HG03039 (cell line): ENCODE measurements around the gene IDE.

ENCODE experiments used
- ATAC-seq: cut with Tn5 transposase; IDR thresholded peaks from one replicate; pipeline ENCODE4 v1.9.1; 2021; ENCODE audit warnings: mild to moderate bottlenecking, moderate library complexity; ENCODE audit not compliant: unreplicated experiment

Gene IDE

GRCh38 chr10:92567952-92568600 is 5.8 kb downstream of the IDE start:
- peak; percentile 54 for ATAC-seq

- no peak for ATAC-seq
Measured at GRCh38 chr10:92562424-92562823, 11.5 kb downstream of the IDE start.

DNA sequence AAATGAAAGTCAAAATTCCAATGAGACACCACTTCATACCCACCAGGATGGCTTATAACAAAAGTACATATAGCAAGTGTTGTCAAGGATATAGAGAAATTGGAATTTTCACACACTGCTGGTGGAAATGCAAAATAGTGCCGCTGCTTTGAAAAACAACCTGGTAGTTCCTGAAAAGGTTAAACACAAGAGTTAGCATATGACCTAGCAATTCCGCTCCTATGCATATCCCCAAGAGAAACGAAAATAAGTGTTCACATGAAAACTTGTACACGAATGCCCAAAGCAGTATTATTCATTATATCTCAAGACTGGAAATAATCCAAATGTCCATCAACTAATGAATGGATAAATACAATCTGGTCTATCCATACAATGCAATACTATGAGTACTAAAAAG is 14.8 kb downstream of the IDE start:
- no peak for ATAC-seq

DNA sequence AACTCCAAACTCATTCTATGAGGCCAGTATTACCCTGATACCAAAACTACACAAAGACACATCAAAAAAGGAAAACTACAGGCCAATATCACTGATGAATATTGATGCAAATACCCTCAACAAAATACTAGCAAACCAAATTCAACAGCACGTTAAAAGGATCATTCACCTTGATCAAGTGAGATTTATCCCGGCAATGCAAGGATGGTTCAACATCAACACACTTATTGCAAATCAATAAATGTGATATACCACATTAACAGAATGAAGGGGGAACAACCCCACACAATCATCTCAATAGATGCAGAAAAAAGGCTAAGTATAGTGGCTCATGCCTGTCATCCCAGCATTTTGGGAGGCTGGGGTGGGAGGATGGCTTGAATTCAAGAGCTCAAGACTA is 19.9 kb downstream of the IDE start:
- no peak for ATAC-seq

- ATAC-seq = no peak
Measured at GRCh38 chr10:92552310-92552709, 21.6 kb downstream of the IDE start.

DNA sequence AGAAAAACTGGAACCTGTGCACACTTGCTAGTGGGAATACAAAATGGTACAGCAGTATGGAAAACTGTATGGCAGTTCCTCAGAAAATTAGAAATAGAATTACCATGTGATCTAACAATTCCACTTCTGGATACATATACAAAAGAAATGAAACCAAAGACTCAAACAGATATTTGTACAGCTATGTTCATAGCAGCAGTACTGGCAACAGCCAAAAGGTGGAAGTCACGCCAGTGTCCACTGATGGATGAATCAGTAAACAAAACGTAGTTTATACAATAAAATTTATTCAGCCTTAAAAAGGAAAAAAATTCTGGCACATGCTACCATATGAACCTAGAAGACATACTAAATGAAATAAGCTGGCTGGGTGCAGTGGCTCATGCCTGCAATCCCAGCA is 23.0 kb downstream of the IDE start:
- ATAC-seq = no peak

- ATAC-seq = no peak
Measured at GRCh38 chr10:92547676-92548075, 26.2 kb downstream of the IDE start.

DNA sequence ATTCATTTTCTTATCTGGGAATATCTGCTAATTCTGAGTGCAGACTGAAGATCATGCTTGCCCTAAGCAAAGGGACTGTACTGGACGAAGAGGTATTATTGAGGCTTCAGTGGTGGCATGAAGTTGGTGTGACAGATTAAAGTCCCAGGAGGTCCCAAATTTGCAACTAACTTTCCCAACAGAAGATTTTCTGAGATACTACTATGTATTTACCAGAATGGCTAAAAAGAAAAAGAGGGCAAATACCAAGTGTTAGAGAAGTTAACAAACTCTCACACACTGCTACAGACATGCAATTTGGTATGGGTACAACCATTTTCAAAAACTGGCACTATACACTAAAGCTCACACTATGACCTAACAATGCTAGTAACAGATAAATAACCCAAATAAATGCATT is 28.3 kb downstream of the IDE start:
- no peak for ATAC-seq

DNA sequence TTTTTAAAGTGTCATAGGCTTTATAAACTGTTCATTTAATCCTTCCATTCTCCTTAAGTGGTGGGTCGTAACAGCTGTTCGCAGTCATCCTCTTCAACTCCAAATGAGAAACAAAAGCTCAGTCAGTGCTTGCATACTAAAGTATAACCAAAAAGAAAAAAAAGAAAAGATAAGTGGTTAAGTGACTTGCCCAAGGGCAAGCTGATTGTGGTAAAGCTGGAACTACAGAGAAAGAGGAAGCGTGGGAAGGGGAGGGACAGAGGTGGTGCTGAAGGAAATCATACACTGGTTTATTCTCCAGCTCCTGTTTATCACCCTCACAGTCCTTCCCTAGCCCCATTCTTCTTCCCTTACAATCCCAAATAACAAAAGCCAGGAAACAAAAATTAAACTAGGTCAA is 29.6 kb downstream of the IDE start:
- ATAC-seq = no peak

GRCh38 chr10:92542458-92542857 is 31.4 kb downstream of the IDE start:
- ATAC-seq = no peak

DNA sequence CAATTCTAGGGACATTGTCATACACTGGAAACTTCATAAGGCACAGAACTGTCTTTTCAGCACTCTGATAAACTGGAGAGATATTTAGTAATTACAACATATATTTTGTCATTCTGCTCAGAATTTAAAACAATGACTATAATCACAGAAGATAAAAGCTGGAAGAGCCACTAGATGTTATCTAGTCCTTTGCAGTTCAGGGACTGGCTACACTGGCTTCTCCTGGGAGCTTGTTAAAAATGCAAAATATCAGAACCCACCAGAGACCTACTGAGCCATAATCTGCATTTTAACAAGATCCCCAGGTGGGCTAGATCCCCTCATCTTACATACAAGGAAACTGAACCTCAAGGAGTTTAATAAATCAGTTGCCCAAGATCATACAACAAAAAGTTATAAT is 32.3 kb downstream of the IDE start:
- ATAC-seq = no peak

GRCh38 chr10:92538231-92538958 is 35.5 kb downstream of the IDE start:
- ATAC-seq = no peak

GRCh38 chr10:92530891-92531535 is 42.9 kb downstream of the IDE start:
- no peak for ATAC-seq

DNA sequence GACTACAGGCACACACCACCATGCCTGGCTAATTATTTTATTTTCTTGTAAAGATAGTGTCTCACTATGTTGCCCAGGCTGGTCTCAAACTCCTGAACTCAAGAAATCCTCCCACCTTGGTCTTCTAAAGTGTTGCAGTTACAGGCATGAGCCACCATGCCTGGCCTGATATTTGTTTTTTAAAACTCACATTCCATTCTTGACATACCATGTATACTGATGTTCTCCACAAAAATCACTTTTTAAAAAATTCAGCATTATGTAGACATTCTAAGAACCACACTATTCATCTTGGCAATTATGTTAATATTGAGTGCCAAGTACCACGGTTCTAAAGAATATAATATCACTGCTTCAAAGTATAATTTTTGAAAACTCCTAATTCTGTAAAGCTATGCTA is 43.5 kb downstream of the IDE start:
- ATAC-seq = no peak

DNA sequence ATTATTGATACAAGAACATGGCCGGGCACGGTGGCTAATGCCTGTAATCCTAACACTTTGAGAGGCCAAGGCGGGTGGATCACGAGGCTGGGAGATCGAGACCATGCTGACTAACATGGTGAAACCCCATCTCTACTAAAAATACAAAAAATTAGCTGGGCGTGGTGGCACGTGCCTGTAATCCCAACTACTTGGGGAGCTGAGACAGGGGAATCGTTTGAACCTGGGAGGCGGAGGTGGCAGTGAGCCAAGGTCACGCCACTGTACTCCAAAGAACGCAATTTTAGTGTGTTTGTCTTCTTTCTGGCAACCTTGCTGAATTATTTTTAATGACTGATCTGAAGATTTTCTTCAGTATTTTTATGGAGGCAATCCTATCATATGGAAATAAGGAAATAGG is 46.2 kb downstream of the IDE start:
- ATAC-seq = no peak

GRCh38 chr10:92523639-92524038 is 50.3 kb downstream of the IDE start:
- no peak for ATAC-seq

- peak; percentile 70 for ATAC-seq
Measured at GRCh38 chr10:92517034-92517655, 56.7 kb downstream of the IDE start.

DNA sequence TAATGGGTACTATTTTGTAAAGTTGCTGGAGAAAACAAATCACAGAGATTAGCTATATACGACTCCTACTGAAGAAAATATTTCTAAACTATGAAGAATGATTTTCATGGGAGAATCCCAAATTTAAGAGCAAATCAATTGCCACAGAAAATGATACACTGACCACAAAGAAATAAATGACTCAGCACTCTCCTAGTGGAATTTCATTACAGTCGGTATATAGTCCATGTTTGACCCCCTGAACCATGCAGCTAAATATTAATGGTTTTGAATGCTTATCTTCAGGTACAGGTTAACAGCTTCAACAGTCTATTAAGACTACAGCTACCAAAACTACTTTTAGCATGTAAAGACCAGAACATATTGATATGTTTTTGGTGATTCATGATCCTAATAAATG is 65.0 kb downstream of the IDE start:
- no peak for ATAC-seq

DNA sequence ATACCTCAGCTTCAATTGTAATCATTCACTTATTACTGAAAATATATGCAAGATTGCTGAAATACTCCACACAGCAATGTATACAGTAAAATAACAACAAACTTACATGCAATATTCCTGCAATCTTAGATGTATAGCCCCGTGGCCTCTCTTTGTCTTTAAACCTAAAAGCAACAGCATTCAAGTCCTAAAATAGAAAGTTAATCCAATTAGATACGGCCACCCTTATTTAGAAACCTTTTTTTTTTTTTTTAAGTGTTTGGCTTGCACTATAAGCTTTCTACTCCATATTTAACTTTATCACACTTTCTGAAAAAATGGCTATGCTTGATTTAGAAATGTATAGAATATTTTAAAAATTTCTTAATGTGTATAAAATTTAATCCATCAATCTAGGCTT is 67.6 kb downstream of the IDE start:
- no peak for ATAC-seq

- ATAC-seq = no peak
Measured at GRCh38 chr10:92505044-92505443, 68.8 kb downstream of the IDE start.

DNA sequence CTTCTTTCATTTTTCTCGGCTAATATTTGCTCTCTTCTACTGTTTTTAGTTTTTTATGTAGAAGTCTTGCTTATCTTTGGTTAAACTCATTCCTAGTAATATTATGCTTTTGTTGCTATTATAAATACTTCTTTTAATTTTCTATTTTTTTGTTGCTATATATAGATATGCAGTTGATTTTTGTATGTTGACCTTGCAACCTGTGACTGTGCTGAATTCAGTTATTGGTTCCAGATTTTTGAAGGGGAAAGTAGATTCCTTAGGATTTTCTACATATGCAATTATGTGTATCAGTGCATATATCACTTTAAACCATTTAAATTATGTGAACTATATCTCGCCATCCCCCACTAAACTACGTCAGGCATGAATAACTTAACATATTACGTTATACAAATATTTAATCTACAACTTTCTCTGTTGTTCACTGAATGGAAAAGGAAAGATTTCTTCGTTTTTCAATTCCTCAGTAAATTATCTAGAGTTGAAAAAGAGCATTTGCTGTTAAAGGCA is 71.5 kb downstream of the IDE start:
- no peak for ATAC-seq

GRCh38 chr10:92493362-92493761 is 80.5 kb downstream of the IDE start:
- ATAC-seq = no peak
